Activated CD8-positive, alpha-beta T cell treated with anti-CD3 and anti-CD28 coated beads for 36 hours (primary cell): Measurements from ENCODE around the gene CDH11. TPM values are rescaled to one million over a fixed set of nuclear protein-coding genes. Genes with fewer than 3 reads are reported as not detected.

ENCODE experiments used
- ATAC-seq: fragments of 200-7000 bp; cut with Tn5 transposase; one replicate; pipeline ENCODE4 v1.10.0; 2021; ENCODE audit warnings: mild to moderate bottlenecking, moderate library complexity
- CTCF ChIA-PET: fragments of 350-600 bp; sonication (Branson Sonifier 250); formaldehyde crosslinking; loops from one replicate; lab custom pipeline; 2021; ENCODE audit warnings: antibody characterized with exemption; lab: Charles Lee
- POLR2A ChIA-PET: fragments of 350-600 bp; sonication (Branson Sonifier 250); formaldehyde crosslinking; loops from one replicate; lab custom pipeline; 2021; ENCODE audit warnings: antibody characterized with exemption; lab: Charles Lee
- DNase-seq: peaks from one replicate; pipeline ENCODE4 v3.0.0-alpha.2; 2020
- H3K27ac Mint-ChIP-seq: one replicate; pipeline ENCODE4 v1.8.0; 2021; ENCODE audit warnings: mild to moderate bottlenecking, mixed read lengths
- H3K27me3 Mint-ChIP-seq: one replicate; pipeline ENCODE4 v1.8.0; 2021; ENCODE audit warnings: mixed read lengths
- H3K36me3 Mint-ChIP-seq: one replicate; pipeline ENCODE4 v1.8.0; 2021; ENCODE audit warnings: low read depth, mixed read lengths
- H3K4me1 Mint-ChIP-seq: one replicate; pipeline ENCODE4 v1.8.0; 2021; ENCODE audit warnings: low read depth, mixed read lengths
- H3K4me3 Mint-ChIP-seq: one replicate; pipeline ENCODE4 v1.8.0; 2021; ENCODE audit warnings: mild to moderate bottlenecking, moderate library complexity, mixed read lengths
- H3K9me3 Mint-ChIP-seq: one replicate; pipeline ENCODE4 v1.8.0; 2021; ENCODE audit warnings: mixed read lengths
- intact Hi-C: fragments of 100-400 bp; cut with micrococcal nuclease; formaldehyde crosslinking; loops from one replicate; pipeline ENCODE4 v1.10.0; 2022
- total RNA-seq, 2 experiments: library from RNA; stranded (reverse); gene quantifications; one replicate each; pipeline ENCODE4 v1.2.3, GENCODE V29; 2021
- TF ChIP-seq, protein P1 (sequence below): fragments of 200-600 bp; IDR thresholded peaks from one replicate; pipeline ENCODE4 v1.8.0; 2022; ENCODE audit warnings: antibody characterized with exemption, mild to moderate bottlenecking

CDH11 gene
- total RNA-seq, 2 experiments from 2014 or later: not detected

GRCh38 chr16:64974381-64974780 lies 147.5 kb downstream of the CDH11 start:
- Mint-ChIP-seq H3K27ac (no peak overlapping the region), H3K36me3 (no peaks in the 10 kb centered on the region), H3K9me3 (peaks cover 4% of the 10 kb centered on the region), H3K4me1 (no peaks in the 10 kb centered on the region), H3K27me3 (no peaks in the 10 kb centered on the region), H3K4me3 (no peak overlapping the region)
- intact Hi-C loops: no loop called here
- no peak for DNase-seq
- no peak for ATAC-seq
- POLR2A ChIA-PET: no interaction called here
- CTCF ChIA-PET: no interaction called here
- TF ChIP-seq, protein P1, sequence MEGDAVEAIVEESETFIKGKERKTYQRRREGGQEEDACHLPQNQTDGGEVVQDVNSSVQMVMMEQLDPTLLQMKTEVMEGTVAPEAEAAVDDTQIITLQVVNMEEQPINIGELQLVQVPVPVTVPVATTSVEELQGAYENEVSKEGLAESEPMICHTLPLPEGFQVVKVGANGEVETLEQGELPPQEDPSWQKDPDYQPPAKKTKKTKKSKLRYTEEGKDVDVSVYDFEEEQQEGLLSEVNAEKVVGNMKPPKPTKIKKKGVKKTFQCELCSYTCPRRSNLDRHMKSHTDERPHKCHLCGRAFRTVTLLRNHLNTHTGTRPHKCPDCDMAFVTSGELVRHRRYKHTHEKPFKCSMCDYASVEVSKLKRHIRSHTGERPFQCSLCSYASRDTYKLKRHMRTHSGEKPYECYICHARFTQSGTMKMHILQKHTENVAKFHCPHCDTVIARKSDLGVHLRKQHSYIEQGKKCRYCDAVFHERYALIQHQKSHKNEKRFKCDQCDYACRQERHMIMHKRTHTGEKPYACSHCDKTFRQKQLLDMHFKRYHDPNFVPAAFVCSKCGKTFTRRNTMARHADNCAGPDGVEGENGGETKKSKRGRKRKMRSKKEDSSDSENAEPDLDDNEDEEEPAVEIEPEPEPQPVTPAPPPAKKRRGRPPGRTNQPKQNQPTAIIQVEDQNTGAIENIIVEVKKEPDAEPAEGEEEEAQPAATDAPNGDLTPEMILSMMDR: no peak

GRCh38 chr16:64973171-64973570 lies 148.7 kb downstream of the CDH11 start:
- ChIA-PET CTCF (no interaction called here), POLR2A (no interaction called here)
- H3K27me3 Mint-ChIP-seq: no peaks in the 10 kb centered on the region
- intact Hi-C loops: no loop called here
- H3K4me3 Mint-ChIP-seq: no peak overlapping the region
- DNase-seq: no peak
- no peaks in the 10 kb centered on the region for H3K36me3 Mint-ChIP-seq
- ATAC-seq: no peak
- TF ChIP-seq, protein P1: no peak
- peaks cover 5% of the 10 kb centered on the region for H3K9me3 Mint-ChIP-seq
- H3K4me1 Mint-ChIP-seq: no peaks in the 10 kb centered on the region
- no peak overlapping the region for H3K27ac Mint-ChIP-seq

- TF ChIP-seq, protein P1: no peak
- no peak overlapping the region for H3K27ac Mint-ChIP-seq
- H3K27me3 Mint-ChIP-seq: no peaks in the 10 kb centered on the region
- ATAC-seq (no peak), DNase-seq (no peak)
- POLR2A ChIA-PET: no interaction called here
- H3K36me3 Mint-ChIP-seq: no peaks in the 10 kb centered on the region
- intact Hi-C loops: no loop called here
- no peak overlapping the region for H3K4me3 Mint-ChIP-seq
- CTCF ChIA-PET: no interaction called here
- H3K9me3 Mint-ChIP-seq: peaks cover 6% of the 10 kb centered on the region
- H3K4me1 Mint-ChIP-seq: no peaks in the 10 kb centered on the region
These were observed 150.7 kb downstream of the CDH11 start for GRCh38 chr16:64971171-64971570.

DNA sequence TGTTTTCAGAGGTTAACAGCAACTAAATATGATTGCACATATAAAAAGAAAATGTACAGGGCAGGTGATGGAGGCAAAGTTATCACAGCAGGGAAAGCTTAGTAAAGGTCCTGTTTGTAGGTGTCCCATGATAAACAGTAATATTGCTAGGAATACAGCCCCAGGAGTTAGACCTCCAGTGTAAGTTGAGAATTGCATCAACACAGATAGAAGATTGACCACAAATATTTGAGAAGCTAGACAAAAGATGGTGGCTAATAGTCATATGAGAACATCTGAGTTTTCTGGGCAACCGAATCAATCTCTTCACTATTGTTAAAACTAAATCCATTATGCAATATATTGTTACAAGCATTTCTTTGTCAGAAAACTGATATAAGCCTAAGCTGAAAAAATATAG lies 152.6 kb downstream of the CDH11 start:
- Mint-ChIP-seq H3K27ac (no peak overlapping the region), H3K27me3 (no peaks in the 10 kb centered on the region), H3K4me1 (no peaks in the 10 kb centered on the region), H3K9me3 (peaks cover 3% of the 10 kb centered on the region), H3K36me3 (no peaks in the 10 kb centered on the region), H3K4me3 (no peak overlapping the region)
- DNase-seq (no peak), ATAC-seq (no peak)
- POLR2A ChIA-PET: no interaction called here
- CTCF ChIA-PET: interaction anchor here (1.6 kb wide), 1 partner anchor 16 kb away, joined by 5 read pairs; no protein-coding TSS in a partner anchor
- intact Hi-C loops: no loop called here
- TF ChIP-seq, protein P1: no peak

GRCh38 chr16:64968539-64968938 lies 153.3 kb downstream of the CDH11 start:
- Mint-ChIP-seq H3K4me3 (no peak overlapping the region), H3K36me3 (no peaks in the 10 kb centered on the region), H3K27ac (no peak overlapping the region), H3K4me1 (no peaks in the 10 kb centered on the region), H3K27me3 (no peaks in the 10 kb centered on the region), H3K9me3 (peaks cover 4% of the 10 kb centered on the region)
- ChIA-PET CTCF (interaction anchor here (1.6 kb wide), 1 partner anchor 16 kb away, joined by 5 read pairs; no protein-coding TSS in a partner anchor), POLR2A (no interaction called here)
- TF ChIP-seq, protein P1: no peak
- ATAC-seq: no peak
- intact Hi-C loops: no loop called here
- no peak for DNase-seq
